Transverse colon (tissue), 4 donors: ENCODE results near the gene QSOX2. TPM values are rescaled to one million over a fixed set of nuclear protein-coding genes. Genes with fewer than 3 reads are reported as not detected.

Experiments
- DNase-seq: peaks from one replicate; pipeline ENCODE4 v3.0.0-alpha.2; 2019
- H3K27ac ChIP-seq, 4 donors: fragments of 200-600 bp; sonication (generic); 2 replicates each; pipeline ENCODE4 v1.5.1; 2016 to 2018; ENCODE audit warnings: inconsistent platforms in 4 of 4
- H3K27me3 ChIP-seq: fragments of 200-600 bp; sonication (generic); 2 replicates; pipeline ENCODE4 v1.5.1; 2017; ENCODE audit warnings: inconsistent platforms
- H3K36me3 ChIP-seq, 4 donors: fragments of 200-600 bp; sonication (generic); 2 replicates each; pipeline ENCODE4 v1.5.1; 2017 to 2019; ENCODE audit warnings: inconsistent platforms in 4 of 4
- H3K4me1 ChIP-seq, 4 donors: fragments of 200-600 bp; sonication (generic); 2 replicates each; pipeline ENCODE4 v1.5.1; 2017 to 2020; ENCODE audit warnings: inconsistent platforms in 4 of 4
- H3K4me3 ChIP-seq, 4 donors: fragments of 200-600 bp; sonication (generic); 1 replicate in 1 of 4; 2 replicates in 3 of 4; pipeline versions ENCODE4 v1.5.1 to v1.6.1; 2017 to 2019; ENCODE audit warnings: inconsistent platforms in 4 of 4
- H3K9me3 ChIP-seq, 2 donors: fragments of 200-600 bp; sonication (generic); 2 replicates each; pipeline ENCODE4 v1.5.1; 2017 to 2019; ENCODE audit warnings: inconsistent platforms in 2 of 2
- EP300 ChIP-seq: sonication (generic); formaldehyde crosslinking; IDR thresholded peaks from one replicate; pipeline ENCODE4 v1.6.1; 2017; ENCODE audit warnings: antibody characterized with exemption, low read depth
- POLR2A ChIP-seq: fragments of 450-650 bp; IDR thresholded peaks from one replicate; pipeline ENCODE4 v1.6.1; 2016; ENCODE audit warnings: antibody characterized with exemption, mild to moderate bottlenecking, moderate library complexity
- POLR2AphosphoS5 ChIP-seq, 3 donors: sonication (generic); formaldehyde crosslinking; IDR thresholded peaks; one replicate each; pipeline ENCODE4 v1.6.1; 2016; ENCODE audit warnings: antibody characterized with exemption in 3 of 3
- WGBS, 2 donors: methylation state at CpG; one replicate each; pipeline ENCODE4 v1.1.5; 2018; ENCODE audit warnings: low coverage in 1 of 2; 5-methylcytosine and 5-hydroxymethylcytosine counted together
- in situ Hi-C, 4 donors: fragments of 200-750 bp; cut with MboI; loops; one replicate each; pipeline versions ENCODE4 v1.15.0 to v1.15.1; 2017; ENCODE audit warnings: low sequenced_read_pairs in 3 of 4, low pct_ligation_motif_present in 1 of 4, low pct_unique_long_range_greater_than_20kb in 1 of 4
- intact Hi-C: fragments of 100-400 bp; cut with DNase I; formaldehyde crosslinking; loops from one replicate; pipeline ENCODE4 v1.15.1; 2023; ENCODE audit warnings: low total_unique reads
- total RNA-seq, 4 donors: library from RNA; depleted of rRNA; stranded (reverse); fragments of >200 nt; gene quantifications; one replicate each; pipeline ENCODE4 v1.1.0, GENCODE V29; 2016
- TF ChIP-seq, protein P1 (sequence below), 5 experiments: fragments of 200-600 bp in 3 of 5; fragments of 450-650 bp in 2 of 5; sonication (generic) in 3 of 5; IDR thresholded peaks; 1 replicate in 2 of 5; 2 replicates in 3 of 5; pipeline ENCODE4 v1.5.1; 2016 to 2017; ENCODE audit warnings: antibody characterized with exemption in 5 of 5, inconsistent platforms in 3 of 5, mild to moderate bottlenecking in 2 of 5, moderate library complexity in 1 of 5

QSOX2 gene
- total RNA-seq, 4 donors from 2014 or later, result 3.7 to 18.1 (median 4.8) TPM

DNA sequence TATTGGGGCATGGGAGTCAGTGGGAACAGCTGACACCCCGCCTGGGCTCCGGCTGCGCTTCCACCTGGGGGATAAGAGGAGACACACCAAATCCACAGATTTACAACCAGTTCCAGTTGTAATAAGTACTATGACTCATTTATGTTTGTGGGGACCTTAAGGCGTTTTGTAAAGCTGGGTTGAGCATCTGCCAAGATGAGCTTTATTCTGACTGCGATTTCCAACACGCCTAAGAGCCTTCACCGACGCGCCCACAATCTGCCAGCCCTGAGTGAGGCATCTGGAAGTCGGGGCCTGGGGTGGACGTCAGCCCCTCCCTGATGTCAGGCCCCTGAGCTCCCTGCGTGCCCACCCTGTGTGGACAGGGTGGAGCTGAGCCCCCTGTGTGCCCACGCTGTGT, 26.3 kb downstream of the QSOX2 start:
- TF ChIP-seq EP300 (no peak), POLR2A (no peak), POLR2AphosphoS5 (IDR thresholded peaks at IDR 0.05) (no peak)
- TF ChIP-seq, protein P1, sequence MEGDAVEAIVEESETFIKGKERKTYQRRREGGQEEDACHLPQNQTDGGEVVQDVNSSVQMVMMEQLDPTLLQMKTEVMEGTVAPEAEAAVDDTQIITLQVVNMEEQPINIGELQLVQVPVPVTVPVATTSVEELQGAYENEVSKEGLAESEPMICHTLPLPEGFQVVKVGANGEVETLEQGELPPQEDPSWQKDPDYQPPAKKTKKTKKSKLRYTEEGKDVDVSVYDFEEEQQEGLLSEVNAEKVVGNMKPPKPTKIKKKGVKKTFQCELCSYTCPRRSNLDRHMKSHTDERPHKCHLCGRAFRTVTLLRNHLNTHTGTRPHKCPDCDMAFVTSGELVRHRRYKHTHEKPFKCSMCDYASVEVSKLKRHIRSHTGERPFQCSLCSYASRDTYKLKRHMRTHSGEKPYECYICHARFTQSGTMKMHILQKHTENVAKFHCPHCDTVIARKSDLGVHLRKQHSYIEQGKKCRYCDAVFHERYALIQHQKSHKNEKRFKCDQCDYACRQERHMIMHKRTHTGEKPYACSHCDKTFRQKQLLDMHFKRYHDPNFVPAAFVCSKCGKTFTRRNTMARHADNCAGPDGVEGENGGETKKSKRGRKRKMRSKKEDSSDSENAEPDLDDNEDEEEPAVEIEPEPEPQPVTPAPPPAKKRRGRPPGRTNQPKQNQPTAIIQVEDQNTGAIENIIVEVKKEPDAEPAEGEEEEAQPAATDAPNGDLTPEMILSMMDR (IDR thresholded peaks at IDR 0.05), result no peak
- no peaks in the 10 kb centered on the region for H3K9me3 ChIP-seq
- H3K4me1 ChIP-seq, result no peaks in the 10 kb centered on the region
- peaks cover 0 to 14% (median 4%) of the 10 kb centered on the region in 4 donors for H3K36me3 ChIP-seq
- DNase-seq, result no peak
- 94% methylated on average over 13 of the region's 13 CpGs; no CpG with 5 or more reads in 1 of the 2 donors for WGBS, 2 donors
- H3K27me3 ChIP-seq, result no peaks in the 10 kb centered on the region
- H3K4me3 ChIP-seq, result no peak overlapping the region
- intact Hi-C loops, result no loop called here
- in situ Hi-C loops, result no loop called here
- H3K27ac ChIP-seq, result no peak overlapping the region

DNA sequence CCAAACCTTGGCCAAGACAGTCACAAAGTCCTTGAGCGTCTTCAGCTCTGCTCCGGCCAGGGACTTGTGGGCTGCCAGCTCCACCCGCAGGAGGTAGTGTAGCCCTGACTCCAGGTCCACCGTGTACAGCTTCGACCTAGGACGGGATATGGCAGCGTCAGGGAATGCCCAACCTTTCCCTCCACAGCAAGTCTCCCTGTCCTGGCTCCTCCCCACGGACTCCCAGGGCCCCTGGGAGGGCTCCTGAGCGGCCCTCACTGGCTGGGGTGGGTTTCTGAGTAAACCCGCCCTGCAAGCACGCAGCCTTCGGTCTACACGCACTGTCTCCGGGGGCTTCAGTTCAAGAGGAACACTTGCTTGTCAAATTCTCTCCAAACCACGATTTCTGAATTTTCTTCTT, 26.9 kb downstream of the QSOX2 start:
- Histone ChIP-seq H3K27ac (no peak overlapping the region), H3K9me3 (no peaks in the 10 kb centered on the region), H3K27me3 (no peaks in the 10 kb centered on the region), H3K4me1 (no peaks in the 10 kb centered on the region), H3K36me3 (peaks cover 0 to 17% (median 7%) of the 10 kb centered on the region in 4 donors), H3K4me3 (no peak overlapping the region)
- TF ChIP-seq, protein P1 (IDR thresholded peaks at IDR 0.05), result no peak
- no peak for DNase-seq
- in situ Hi-C loops, result no loop called here
- 95 to 96% methylated on average over 2 to 14 of the region's 15 CpGs for WGBS, 2 donors
- intact Hi-C loops, result no loop called here

DNA sequence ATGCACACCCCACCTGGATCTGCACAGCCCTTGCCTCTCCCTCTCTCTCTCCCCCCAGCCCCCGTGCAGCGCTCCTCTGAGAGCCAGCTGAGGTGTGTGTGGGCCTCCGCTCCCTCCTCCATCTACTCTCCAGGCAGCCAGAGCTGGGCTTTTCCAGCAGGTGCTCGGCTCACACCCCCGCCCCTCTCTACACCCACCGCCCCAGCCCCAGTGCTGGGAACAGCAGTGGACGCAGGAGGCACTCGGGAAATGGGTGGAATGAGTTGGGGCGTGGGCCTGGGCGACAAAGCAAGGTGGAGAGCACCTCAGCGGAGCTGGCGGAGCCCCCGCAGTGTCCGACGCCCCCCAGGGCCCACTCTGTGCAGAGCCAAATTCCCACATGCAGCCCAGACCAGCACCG, 27.3 kb downstream of the QSOX2 start:
- Histone ChIP-seq H3K9me3 (no peaks in the 10 kb centered on the region), H3K4me3 (no peak overlapping the region), H3K36me3 (peaks cover 0 to 17% (median 7%) of the 10 kb centered on the region in 4 donors), H3K4me1 (no peaks in the 10 kb centered on the region), H3K27ac (no peak overlapping the region), H3K27me3 (no peaks in the 10 kb centered on the region)
- intact Hi-C loops, result no loop called here
- TF ChIP-seq EP300 (no peak), POLR2AphosphoS5 (IDR thresholded peaks at IDR 0.05) (no peak), POLR2A (no peak)
- TF ChIP-seq, protein P1 (IDR thresholded peaks at IDR 0.05), result no peak
- in situ Hi-C loops, result no loop called here
- DNase-seq, result no peak
- 93% methylated on average over 16 of the region's 16 CpGs; no CpG with 5 or more reads in 1 of the 2 donors for WGBS, 2 donors

DNA sequence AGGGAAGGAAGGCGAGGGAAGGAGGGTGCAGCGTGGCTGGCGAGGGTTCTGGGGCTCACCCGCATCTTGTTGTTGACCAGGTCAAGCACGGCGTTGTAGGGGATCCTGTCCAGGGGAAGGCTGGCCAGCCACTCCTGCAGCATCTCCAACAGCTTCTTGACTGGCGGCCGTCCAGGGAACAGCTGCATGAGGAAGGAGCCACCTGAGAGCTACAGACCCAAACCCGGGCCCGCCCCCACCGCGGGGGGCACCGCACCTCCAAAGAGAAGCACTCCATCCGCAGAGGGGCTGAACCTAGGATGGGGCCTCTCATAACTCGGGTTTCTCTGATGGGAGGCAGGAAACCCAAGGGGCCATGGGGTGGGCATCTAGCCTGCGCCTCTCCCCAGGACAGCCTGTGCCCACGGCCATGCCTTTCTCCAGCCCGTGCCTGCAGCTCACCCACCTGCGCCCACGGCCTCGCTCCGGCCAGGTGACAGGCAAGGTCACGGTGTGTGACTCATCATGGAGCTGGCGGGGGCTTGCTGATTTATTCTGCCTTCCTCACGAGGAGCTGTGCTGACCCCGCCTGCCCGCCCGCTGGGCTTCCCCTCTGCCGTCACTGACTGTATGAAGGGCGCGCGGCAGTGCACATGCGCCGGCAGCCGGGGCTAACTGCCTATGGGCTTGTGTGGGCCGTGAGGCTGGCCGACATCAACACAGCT, 28.9 kb downstream of the QSOX2 start:
- Histone ChIP-seq H3K4me3 (no peak overlapping the region), H3K36me3 (peaks cover 0 to 17% (median 7%) of the 10 kb centered on the region in 4 donors), H3K4me1 (no peaks in the 10 kb centered on the region), H3K9me3 (no peaks in the 10 kb centered on the region), H3K27me3 (no peaks in the 10 kb centered on the region), H3K27ac (no peak overlapping the region)
- TF ChIP-seq, protein P1 (IDR thresholded peaks at IDR 0.05), result no peak
- no peak for DNase-seq
- in situ Hi-C loops (no loop called here), intact Hi-C loops (no loop called here)
- 93% methylated on average over 37 of the region's 37 CpGs; no CpG with 5 or more reads in 1 of the 2 donors for WGBS, 2 donors
